ENCODE data around the gene WWOX. TPM values are rescaled to one million over a fixed set of nuclear protein-coding genes. Genes with fewer than 3 reads are reported as not detected.

WWOX gene
- total RNA-seq, 1 donor from 2014 or later, result 28.2 TPM

DNA sequence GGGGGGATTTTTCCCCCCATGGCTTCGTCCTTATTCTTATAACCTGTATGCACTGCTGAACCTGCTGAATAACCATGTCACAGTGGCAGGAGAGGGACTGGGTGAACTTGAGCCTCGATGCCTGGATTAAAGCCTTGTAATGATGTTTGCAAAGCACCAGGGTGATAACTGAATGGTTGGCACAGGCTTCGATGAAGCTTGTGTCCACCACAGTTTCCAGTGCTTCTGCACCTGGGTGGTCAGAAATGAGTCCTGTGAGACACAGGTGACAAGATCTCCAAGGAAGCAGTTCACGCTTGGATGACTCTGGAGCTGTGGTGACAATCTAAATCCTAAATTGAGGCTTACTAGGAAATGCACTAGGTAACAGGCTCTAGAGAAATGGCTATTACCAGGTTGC lies 771.8 kb downstream of the WWOX start:
- DNase-seq (ENCODE audit: extremely low spot score, unreplicated experiment), result no peak
- Mint-ChIP-seq H3K27me3 (no peaks in the 10 kb centered on the region), H3K4me3 (no peak overlapping the region), H3K36me3 (no peaks in the 10 kb centered on the region), H3K27ac (no peak overlapping the region), H3K4me1 (ENCODE audit: unreplicated experiment) (peaks cover 8% of the 10 kb centered on the region), H3K9me3 (peaks cover 7% of the 10 kb centered on the region)
- TF ChIP-seq, protein P1, sequence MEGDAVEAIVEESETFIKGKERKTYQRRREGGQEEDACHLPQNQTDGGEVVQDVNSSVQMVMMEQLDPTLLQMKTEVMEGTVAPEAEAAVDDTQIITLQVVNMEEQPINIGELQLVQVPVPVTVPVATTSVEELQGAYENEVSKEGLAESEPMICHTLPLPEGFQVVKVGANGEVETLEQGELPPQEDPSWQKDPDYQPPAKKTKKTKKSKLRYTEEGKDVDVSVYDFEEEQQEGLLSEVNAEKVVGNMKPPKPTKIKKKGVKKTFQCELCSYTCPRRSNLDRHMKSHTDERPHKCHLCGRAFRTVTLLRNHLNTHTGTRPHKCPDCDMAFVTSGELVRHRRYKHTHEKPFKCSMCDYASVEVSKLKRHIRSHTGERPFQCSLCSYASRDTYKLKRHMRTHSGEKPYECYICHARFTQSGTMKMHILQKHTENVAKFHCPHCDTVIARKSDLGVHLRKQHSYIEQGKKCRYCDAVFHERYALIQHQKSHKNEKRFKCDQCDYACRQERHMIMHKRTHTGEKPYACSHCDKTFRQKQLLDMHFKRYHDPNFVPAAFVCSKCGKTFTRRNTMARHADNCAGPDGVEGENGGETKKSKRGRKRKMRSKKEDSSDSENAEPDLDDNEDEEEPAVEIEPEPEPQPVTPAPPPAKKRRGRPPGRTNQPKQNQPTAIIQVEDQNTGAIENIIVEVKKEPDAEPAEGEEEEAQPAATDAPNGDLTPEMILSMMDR (conservative IDR thresholded peaks at IDR 0.05), result no peak

DNA sequence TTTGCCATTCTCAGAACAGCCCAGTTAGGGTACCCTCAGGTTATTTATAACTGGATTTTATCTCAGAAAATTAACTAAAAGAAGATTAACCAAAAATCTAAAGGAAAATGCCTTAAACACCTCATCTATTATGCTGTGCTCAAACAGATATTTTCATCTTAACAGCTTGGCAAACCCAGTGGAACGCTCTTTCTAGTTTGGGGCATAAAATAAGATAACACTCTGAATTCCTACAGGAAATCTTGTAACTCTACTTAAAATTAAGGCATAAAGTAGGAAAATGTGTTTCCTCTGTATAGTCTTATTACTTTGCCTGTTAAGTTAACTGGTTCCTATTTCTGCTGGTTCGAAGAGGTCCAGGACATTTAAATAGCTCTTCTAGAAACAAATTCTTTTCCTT lies 777.2 kb downstream of the WWOX start:
- Mint-ChIP-seq H3K4me3 (no peak overlapping the region), H3K27ac (no peak overlapping the region), H3K36me3 (no peaks in the 10 kb centered on the region), H3K9me3 (no peaks in the 10 kb centered on the region), H3K4me1 (ENCODE audit: unreplicated experiment) (no peaks in the 10 kb centered on the region), H3K27me3 (no peaks in the 10 kb centered on the region)
- DNase-seq (ENCODE audit: extremely low spot score, unreplicated experiment), result no peak
- TF ChIP-seq, protein P1 (conservative IDR thresholded peaks at IDR 0.05), result no peak

DNA sequence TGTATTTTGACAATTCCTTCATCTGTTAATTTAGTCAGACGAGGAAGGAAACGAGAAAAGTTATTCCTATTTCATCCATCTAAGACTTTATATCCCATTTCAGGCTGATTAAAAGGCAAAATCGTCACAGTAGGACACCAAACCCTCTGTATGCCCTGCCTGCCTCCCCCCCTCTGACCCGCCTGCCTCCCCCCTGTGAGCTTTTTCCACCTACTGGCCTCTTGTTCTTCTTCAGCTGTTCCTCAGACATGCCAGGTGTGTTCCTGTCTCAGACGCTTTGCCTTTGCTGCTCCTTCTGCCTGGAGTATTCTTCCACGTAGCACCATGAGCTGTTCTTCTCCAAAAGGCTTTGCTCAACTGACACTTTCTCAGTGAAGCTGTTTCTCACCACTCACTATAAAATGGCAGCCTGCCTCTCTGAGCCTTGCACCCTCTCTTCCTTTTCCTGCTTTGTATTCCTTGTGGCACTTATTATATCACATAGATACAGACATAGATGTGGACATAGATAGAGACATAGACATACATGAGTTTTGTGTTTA lies 777.7 kb downstream of the WWOX start:
- Mint-ChIP-seq H3K4me3 (no peak overlapping the region), H3K27ac (no peak overlapping the region), H3K27me3 (no peaks in the 10 kb centered on the region), H3K36me3 (no peaks in the 10 kb centered on the region), H3K4me1 (ENCODE audit: unreplicated experiment) (no peaks in the 10 kb centered on the region), H3K9me3 (no peaks in the 10 kb centered on the region)
- TF ChIP-seq, protein P1 (conservative IDR thresholded peaks at IDR 0.05), result no peak
- DNase-seq (ENCODE audit: extremely low spot score, unreplicated experiment), result no peak

DNA sequence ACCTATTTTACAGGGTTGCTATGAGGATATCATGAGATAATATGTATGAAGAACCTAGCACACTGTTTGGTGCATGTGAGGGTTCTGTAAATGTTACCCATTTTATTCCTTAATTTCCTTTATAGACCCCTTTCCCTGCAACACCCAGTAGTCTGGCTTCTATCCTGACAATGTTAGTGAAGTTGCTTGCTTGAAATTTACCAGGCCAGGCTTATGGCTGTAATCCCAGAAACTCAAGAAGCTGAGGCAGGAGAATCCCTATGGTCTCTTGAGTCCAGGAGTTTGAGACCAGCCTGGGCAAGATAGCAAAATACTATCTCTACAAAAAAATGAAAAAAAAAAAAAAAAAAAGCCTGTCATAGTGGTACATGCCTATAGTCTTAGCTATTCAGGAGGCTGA lies 779.1 kb downstream of the WWOX start:
- Mint-ChIP-seq H3K27me3 (no peaks in the 10 kb centered on the region), H3K4me1 (ENCODE audit: unreplicated experiment) (no peaks in the 10 kb centered on the region), H3K27ac (no peak overlapping the region), H3K9me3 (no peaks in the 10 kb centered on the region), H3K4me3 (no peak overlapping the region), H3K36me3 (no peaks in the 10 kb centered on the region)
- TF ChIP-seq, protein P1 (conservative IDR thresholded peaks at IDR 0.05), result no peak
- no peak for DNase-seq (ENCODE audit: extremely low spot score, unreplicated experiment)

DNA sequence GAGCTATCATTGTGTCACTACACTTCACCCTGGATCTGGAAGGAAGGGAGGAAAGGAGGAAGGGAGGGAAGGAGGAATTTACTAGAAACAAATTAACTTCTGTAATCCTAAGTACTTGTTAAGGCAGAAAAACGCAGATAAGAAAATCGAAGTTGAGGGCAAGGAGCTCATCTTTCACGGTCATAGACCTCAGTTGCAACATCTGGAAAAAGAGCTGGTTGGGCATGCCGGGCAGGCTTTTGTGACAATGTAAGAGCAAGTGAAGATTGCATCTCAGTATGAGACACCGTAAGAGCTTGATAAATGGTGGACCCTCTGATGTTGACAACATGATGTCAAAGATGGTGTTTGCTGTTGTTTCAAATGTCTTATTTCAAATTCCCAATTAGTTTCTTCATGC lies 779.6 kb downstream of the WWOX start:
- no peaks in the 10 kb centered on the region for H3K9me3 Mint-ChIP-seq
- no peaks in the 10 kb centered on the region for H3K27me3 Mint-ChIP-seq
- no peaks in the 10 kb centered on the region for H3K36me3 Mint-ChIP-seq
- TF ChIP-seq, protein P1 (conservative IDR thresholded peaks at IDR 0.05), result no peak
- no peak for DNase-seq (ENCODE audit: extremely low spot score, unreplicated experiment)
- no peaks in the 10 kb centered on the region for H3K4me1 Mint-ChIP-seq (ENCODE audit: unreplicated experiment)
- H3K4me3 Mint-ChIP-seq, result no peak overlapping the region
- H3K27ac Mint-ChIP-seq, result no peak overlapping the region

DNA sequence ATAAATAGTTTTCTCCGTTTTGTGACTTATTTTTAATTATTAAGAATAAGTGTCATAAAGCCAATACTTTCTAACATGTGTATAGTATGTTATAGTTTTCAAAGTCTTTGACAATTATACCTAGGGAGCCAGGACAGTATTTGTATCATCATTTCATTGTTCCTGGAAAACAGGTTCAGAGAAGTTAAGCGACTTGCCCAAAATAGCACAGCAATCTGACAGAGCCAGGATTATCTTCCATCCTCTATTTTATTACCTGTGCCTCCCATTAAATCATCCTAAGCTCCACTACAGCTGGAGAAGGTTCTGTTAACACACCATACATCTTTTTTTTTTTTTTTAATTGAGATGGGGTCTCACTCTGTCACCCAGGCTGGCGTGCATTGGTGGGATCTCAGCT lies 782.7 kb downstream of the WWOX start:
- TF ChIP-seq, protein P1 (conservative IDR thresholded peaks at IDR 0.05), result no peak
- Mint-ChIP-seq H3K9me3 (peaks cover 4% of the 10 kb centered on the region), H3K27me3 (no peaks in the 10 kb centered on the region), H3K4me1 (ENCODE audit: unreplicated experiment) (no peaks in the 10 kb centered on the region), H3K4me3 (no peak overlapping the region), H3K36me3 (no peaks in the 10 kb centered on the region), H3K27ac (no peak overlapping the region)
- no peak for DNase-seq (ENCODE audit: extremely low spot score, unreplicated experiment)
